Nephron (organoid): ENCODE measurements around the gene QTRT2.

ENCODE experiments used
- H3K27ac Mint-ChIP-seq, 3 experiments: 2 replicates each; pipeline ENCODE4 v1.8.0; 2020; ENCODE audit warnings: mixed read lengths in 3 of 3, mild to moderate bottlenecking in 2 of 3, moderate library complexity in 1 of 3
- H3K27me3 Mint-ChIP-seq: 2 replicates; pipeline ENCODE4 v1.8.0; 2021; ENCODE audit warnings: low read depth, mild to moderate bottlenecking, moderate library complexity, mixed read lengths
- H3K36me3 Mint-ChIP-seq: 2 replicates; pipeline ENCODE4 v1.8.0; 2020; ENCODE audit warnings: low read depth, mixed read lengths
- H3K4me1 Mint-ChIP-seq: 2 replicates; pipeline ENCODE4 v1.8.0; 2020; ENCODE audit warnings: mixed read lengths
- H3K4me3 Mint-ChIP-seq, 3 experiments: 2 replicates each; pipeline ENCODE4 v1.8.0; 2020; ENCODE audit warnings: mild to moderate bottlenecking in 3 of 3, mixed read lengths in 3 of 3, moderate library complexity in 2 of 3
- H3K9me3 Mint-ChIP-seq: 2 replicates; pipeline ENCODE4 v1.8.0; 2020; ENCODE audit warnings: mixed read lengths
- TF ChIP-seq, protein P1 (sequence below), 3 experiments: fragments of 200-600 bp; sonication (generic); IDR thresholded peaks; one replicate each; pipeline ENCODE4 v1.5.0; 2021; ENCODE audit warnings: antibody characterized with exemption in 3 of 3; ENCODE audit not compliant: unreplicated experiment in 3 of 3

Gene QTRT2

DNA sequence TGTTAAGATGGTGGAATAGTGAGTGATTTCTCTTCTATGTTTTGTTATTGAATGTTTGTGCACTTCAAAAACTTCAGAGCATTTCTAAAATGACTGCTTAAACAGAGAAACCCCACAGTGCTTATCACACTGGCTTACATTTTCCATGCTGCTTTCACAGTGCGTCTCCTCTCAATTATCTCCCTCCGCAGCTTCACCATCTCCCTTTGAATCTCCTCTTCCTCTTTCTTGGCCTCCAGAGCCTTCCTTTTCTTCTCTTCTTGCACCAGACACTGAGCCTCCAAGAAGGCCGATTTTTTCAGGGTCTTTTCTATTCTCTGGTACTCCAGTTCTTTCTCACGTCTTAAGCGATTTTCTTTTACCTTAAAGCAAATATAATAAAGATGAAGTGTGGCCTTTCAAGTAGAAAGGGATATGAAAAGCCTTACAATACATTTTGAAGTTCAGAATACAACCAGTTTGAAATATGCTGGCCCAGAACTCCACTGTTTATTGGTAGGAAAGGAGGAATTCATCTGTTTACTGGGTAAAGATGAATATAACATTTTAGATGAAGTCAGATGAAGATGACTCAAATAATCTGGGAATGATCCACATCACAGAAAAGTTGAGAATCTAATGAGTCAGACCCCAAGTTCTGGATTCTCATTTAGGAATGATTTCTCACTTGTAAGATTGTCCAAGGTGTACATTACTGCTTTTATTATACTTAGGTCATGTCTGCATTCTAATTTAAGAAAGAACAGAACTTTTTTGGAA lies 21.6 kb upstream of the QTRT2 start:
- no peaks in the 10 kb centered on the region for H3K4me1 Mint-ChIP-seq
- no peak overlapping the region for H3K4me3 Mint-ChIP-seq
- no peaks in the 10 kb centered on the region for H3K9me3 Mint-ChIP-seq
- no peak overlapping the region for H3K27ac Mint-ChIP-seq
- H3K36me3 Mint-ChIP-seq, result peaks cover 26% of the 10 kb centered on the region
- TF ChIP-seq, protein P1, sequence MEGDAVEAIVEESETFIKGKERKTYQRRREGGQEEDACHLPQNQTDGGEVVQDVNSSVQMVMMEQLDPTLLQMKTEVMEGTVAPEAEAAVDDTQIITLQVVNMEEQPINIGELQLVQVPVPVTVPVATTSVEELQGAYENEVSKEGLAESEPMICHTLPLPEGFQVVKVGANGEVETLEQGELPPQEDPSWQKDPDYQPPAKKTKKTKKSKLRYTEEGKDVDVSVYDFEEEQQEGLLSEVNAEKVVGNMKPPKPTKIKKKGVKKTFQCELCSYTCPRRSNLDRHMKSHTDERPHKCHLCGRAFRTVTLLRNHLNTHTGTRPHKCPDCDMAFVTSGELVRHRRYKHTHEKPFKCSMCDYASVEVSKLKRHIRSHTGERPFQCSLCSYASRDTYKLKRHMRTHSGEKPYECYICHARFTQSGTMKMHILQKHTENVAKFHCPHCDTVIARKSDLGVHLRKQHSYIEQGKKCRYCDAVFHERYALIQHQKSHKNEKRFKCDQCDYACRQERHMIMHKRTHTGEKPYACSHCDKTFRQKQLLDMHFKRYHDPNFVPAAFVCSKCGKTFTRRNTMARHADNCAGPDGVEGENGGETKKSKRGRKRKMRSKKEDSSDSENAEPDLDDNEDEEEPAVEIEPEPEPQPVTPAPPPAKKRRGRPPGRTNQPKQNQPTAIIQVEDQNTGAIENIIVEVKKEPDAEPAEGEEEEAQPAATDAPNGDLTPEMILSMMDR (IDR thresholded peaks at IDR 0.05; ENCODE audit: unreplicated experiment in 3 of 3), result no peak
- H3K27me3 Mint-ChIP-seq, result no peaks in the 10 kb centered on the region

DNA sequence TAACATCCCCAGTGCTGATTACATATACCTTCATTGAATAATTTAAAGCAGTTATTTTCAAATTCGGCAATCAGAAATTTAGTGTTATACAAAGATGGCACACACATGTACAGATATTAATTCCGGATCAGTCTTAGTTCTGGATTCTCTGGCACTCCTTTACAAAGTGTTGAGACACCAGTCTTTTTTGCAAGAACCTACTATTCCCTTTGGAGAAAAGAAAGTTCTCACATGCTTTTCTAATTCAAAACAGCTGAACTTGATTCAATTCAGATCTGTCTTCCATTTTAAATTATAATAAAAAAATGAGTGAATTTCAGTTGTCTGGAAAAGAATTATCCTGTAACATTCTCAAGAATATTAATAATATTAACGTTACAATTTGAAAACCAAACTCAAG lies 20.6 kb upstream of the QTRT2 start:
- no peaks in the 10 kb centered on the region for H3K4me1 Mint-ChIP-seq
- no peak overlapping the region for H3K4me3 Mint-ChIP-seq
- H3K36me3 Mint-ChIP-seq, result peaks cover 20% of the 10 kb centered on the region
- no peaks in the 10 kb centered on the region for H3K27me3 Mint-ChIP-seq
- TF ChIP-seq, protein P1 (IDR thresholded peaks at IDR 0.05; ENCODE audit: unreplicated experiment in 3 of 3), result no peak
- no peak overlapping the region for H3K27ac Mint-ChIP-seq
- H3K9me3 Mint-ChIP-seq, result no peaks in the 10 kb centered on the region

DNA sequence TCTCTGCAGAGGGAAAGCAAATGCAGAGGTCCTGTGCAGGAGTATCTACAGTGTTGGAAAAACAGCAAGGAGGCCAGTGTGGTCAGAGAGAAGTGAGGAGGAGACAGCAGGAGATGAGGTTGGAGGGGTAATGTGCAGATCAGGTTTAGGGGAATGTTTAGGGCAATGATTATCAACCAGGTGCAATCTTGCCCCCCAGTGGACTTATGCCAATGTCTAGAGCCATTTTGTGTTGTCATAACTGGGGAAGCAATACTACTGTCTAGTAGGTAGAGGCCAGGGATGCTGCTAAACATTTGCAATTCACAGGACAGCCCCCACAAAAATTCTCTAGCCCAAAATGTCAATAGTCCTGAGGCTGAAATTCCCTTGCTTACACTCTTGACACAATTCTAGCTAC lies 13.3 kb upstream of the QTRT2 start:
- TF ChIP-seq, protein P1 (IDR thresholded peaks at IDR 0.05; ENCODE audit: unreplicated experiment in 3 of 3), result no peak
- Mint-ChIP-seq H3K27me3 (no peaks in the 10 kb centered on the region), H3K27ac (no peak overlapping the region), H3K4me3 (no peak overlapping the region), H3K9me3 (no peaks in the 10 kb centered on the region), H3K36me3 (peaks cover 5% of the 10 kb centered on the region), H3K4me1 (no peaks in the 10 kb centered on the region)

DNA sequence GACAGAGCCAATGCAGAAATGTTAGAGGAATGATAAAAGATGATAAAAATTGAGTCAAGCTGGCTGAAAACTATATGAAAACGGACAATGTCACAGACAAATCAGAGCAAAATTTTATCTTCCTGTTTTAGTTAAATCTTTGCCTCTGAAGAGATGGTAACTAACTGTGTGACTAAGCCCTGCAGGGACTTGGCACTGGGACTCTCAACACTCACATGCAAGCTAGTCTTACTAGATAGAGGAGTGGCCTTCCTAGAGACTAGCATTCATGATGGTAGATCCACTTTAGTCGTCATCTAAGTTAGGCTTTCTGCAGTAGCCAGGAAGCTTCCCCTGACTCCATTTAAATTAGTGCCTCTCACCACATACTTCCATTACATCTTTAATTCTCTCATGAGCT lies 4.3 kb upstream of the QTRT2 start:
- no peaks in the 10 kb centered on the region for H3K36me3 Mint-ChIP-seq
- peaks cover 6% of the 10 kb centered on the region for H3K4me1 Mint-ChIP-seq
- no peak overlapping the region for H3K27ac Mint-ChIP-seq
- H3K9me3 Mint-ChIP-seq, result no peaks in the 10 kb centered on the region
- TF ChIP-seq, protein P1 (IDR thresholded peaks at IDR 0.05; ENCODE audit: unreplicated experiment in 3 of 3), result no peak
- H3K4me3 Mint-ChIP-seq, result no peak overlapping the region
- no peaks in the 10 kb centered on the region for H3K27me3 Mint-ChIP-seq

DNA sequence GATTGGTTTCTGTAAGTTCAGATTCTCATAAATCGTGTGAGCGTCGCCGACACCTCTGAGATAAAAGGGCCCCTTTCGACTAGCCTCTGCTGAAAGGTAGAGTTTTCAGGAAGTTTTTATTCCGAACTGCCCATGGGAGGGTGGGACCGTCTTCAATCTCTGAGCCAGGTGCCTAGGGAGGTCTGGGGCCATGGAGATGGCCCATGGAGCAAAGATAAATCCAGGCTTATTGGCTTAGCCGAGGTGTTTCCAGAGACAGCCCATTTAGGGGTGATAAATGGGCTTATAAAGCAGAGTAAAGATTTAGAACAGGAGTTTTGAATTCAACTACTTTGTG lies 442 bp downstream of the QTRT2 start:
- Mint-ChIP-seq H3K9me3 (no peaks in the 10 kb centered on the region), H3K36me3 (no peaks in the 10 kb centered on the region), H3K4me1 (peaks cover 19% of the 10 kb centered on the region), H3K27ac (peak overlapping the region; percentile 63 to 93 (median 92)), H3K27me3 (no peaks in the 10 kb centered on the region), H3K4me3 (peak overlapping the region; percentile 92 to 96 (median 94))
- TF ChIP-seq, protein P1 (IDR thresholded peaks at IDR 0.05; ENCODE audit: unreplicated experiment in 3 of 3), result no peak

DNA sequence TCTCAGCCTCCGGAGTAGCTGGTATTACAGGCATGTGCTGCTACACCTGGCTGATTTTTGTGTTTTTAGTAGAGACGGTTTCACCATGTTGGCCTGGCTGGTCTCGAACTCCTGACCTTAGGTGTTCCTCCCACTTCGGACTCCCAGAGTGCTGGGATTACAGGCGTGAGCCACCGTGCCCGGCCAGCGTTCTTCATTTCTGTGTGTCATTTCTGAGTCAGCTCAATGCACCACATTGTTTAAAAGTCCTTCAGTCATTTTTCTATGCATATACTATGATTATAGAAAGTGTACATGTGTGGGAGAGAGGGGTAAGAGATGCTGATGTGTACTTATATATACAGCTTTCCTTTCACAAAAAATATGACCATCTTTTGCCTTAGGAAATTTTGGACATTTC lies 2.1 kb downstream of the QTRT2 start:
- peaks cover 24% of the 10 kb centered on the region for H3K4me1 Mint-ChIP-seq
- H3K27ac Mint-ChIP-seq, result no peak overlapping the region
- TF ChIP-seq, protein P1 (IDR thresholded peaks at IDR 0.05; ENCODE audit: unreplicated experiment in 3 of 3), result no peak
- no peaks in the 10 kb centered on the region for H3K27me3 Mint-ChIP-seq
- H3K4me3 Mint-ChIP-seq, result peak overlapping the region; percentile 70 to 74 (median 71)
- no peaks in the 10 kb centered on the region for H3K9me3 Mint-ChIP-seq
- H3K36me3 Mint-ChIP-seq, result no peaks in the 10 kb centered on the region
